Endothelial cell (in vitro differentiated cells): ENCODE data around the gene TRNP1. TPM values are rescaled to one million over a fixed set of nuclear protein-coding genes. Genes with fewer than 3 reads are reported as not detected.
"Not testable (repeated sequence)": the region's sequence is repeated elsewhere in the genome, so short reads cannot be mapped to it uniquely, and the experiment has no call there.

Experiments
- DNase-seq: peaks from one replicate; pipeline ENCODE4 v3.0.0; 2021; ENCODE audit warnings: low spot score
- H3K27ac Mint-ChIP-seq: one replicate; pipeline ENCODE4 v1.8.0; 2021; ENCODE audit warnings: mixed read lengths, inconsistent platforms; ENCODE audit not compliant: unreplicated experiment
- H3K27me3 Mint-ChIP-seq: one replicate; pipeline ENCODE4 v1.8.0; 2021; ENCODE audit warnings: mild to moderate bottlenecking, moderate library complexity, mixed read lengths, inconsistent platforms; ENCODE audit not compliant: unreplicated experiment
- H3K36me3 Mint-ChIP-seq: one replicate; pipeline ENCODE4 v1.8.0; 2021; ENCODE audit warnings: mild to moderate bottlenecking, low read depth, mixed read lengths, inconsistent platforms; ENCODE audit not compliant: unreplicated experiment
- H3K4me1 Mint-ChIP-seq: one replicate; pipeline ENCODE4 v1.8.0; 2021; ENCODE audit warnings: mild to moderate bottlenecking, mixed read lengths, inconsistent platforms; ENCODE audit not compliant: unreplicated experiment
- H3K4me3 Mint-ChIP-seq: one replicate; pipeline ENCODE4 v1.8.0; 2021; ENCODE audit warnings: mild to moderate bottlenecking, mixed read lengths, inconsistent platforms; ENCODE audit not compliant: unreplicated experiment
- H3K9me3 Mint-ChIP-seq: one replicate; pipeline ENCODE4 v1.8.0; 2021; ENCODE audit warnings: mixed read lengths, inconsistent platforms; ENCODE audit not compliant: unreplicated experiment
- CTCF ChIP-seq: fragments of 200-600 bp; sonication (generic); IDR thresholded peaks from one replicate; pipeline ENCODE4 v1.5.0; 2021; ENCODE audit warnings: antibody characterized with exemption; ENCODE audit not compliant: unreplicated experiment
- total RNA-seq: library from RNA; stranded (reverse); fragmentation: NEBNext Ultra II Directional; extraction: Animal tissue kit (Norgen Biotek cat#: 25700); gene quantifications from one replicate; pipeline ENCODE4 v1.2.1, GENCODE V29; 2021; ENCODE audit not compliant: unreplicated experiment

TRNP1 gene
- total RNA-seq, 1 donor from 2014 or later: 4.2 TPM

GRCh38 chr1:26978901-26979300 lies 14.6 kb upstream of the TRNP1 start:
- Mint-ChIP-seq H3K4me3 (no peak overlapping the region), H3K36me3 (no peaks in the 10 kb centered on the region), H3K4me1 (no peaks in the 10 kb centered on the region), H3K9me3 (no peaks in the 10 kb centered on the region), H3K27ac (no peak overlapping the region), H3K27me3 (no peaks in the 10 kb centered on the region)
- no peak for TF ChIP-seq CTCF
- DNase-seq: no peak

GRCh38 chr1:26981146-26981846 lies 12.2 kb upstream of the TRNP1 start:
- Mint-ChIP-seq H3K27ac (no peak overlapping the region), H3K27me3 (no peaks in the 10 kb centered on the region), H3K9me3 (no peaks in the 10 kb centered on the region), H3K4me1 (no peaks in the 10 kb centered on the region), H3K4me3 (peak overlapping the region; percentile 29), H3K36me3 (no peaks in the 10 kb centered on the region)
- TF ChIP-seq CTCF: no peak
- DNase-seq: no peak

GRCh38 chr1:26983863-26984262 lies 9.6 kb upstream of the TRNP1 start:
- Mint-ChIP-seq H3K4me1 (no peaks in the 10 kb centered on the region), H3K36me3 (no peaks in the 10 kb centered on the region), H3K27ac (no peak overlapping the region), H3K4me3 (no peak overlapping the region), H3K9me3 (no peaks in the 10 kb centered on the region), H3K27me3 (peaks cover 2% of the 10 kb centered on the region)
- TF ChIP-seq CTCF: no peak
- no peak for DNase-seq

GRCh38 chr1:26984291-26984690 lies 9.2 kb upstream of the TRNP1 start:
- Mint-ChIP-seq H3K9me3 (no peaks in the 10 kb centered on the region), H3K36me3 (no peaks in the 10 kb centered on the region), H3K27me3 (peaks cover 2% of the 10 kb centered on the region), H3K4me3 (no peak overlapping the region), H3K4me1 (no peaks in the 10 kb centered on the region), H3K27ac (no peak overlapping the region)
- DNase-seq: no peak
- no peak for TF ChIP-seq CTCF

- Mint-ChIP-seq H3K9me3 (no peaks in the 10 kb centered on the region), H3K4me1 (no peaks in the 10 kb centered on the region), H3K27ac (no peak overlapping the region)
These were observed 6.8 kb upstream of the TRNP1 start for GRCh38 chr1:26986658-26987057.

GRCh38 chr1:26989403-26990109 lies 3.9 kb upstream of the TRNP1 start:
- not testable (repeated sequence) for H3K27ac Mint-ChIP-seq, H3K36me3 Mint-ChIP-seq, H3K4me3 Mint-ChIP-seq, H3K4me1 Mint-ChIP-seq, H3K27me3 Mint-ChIP-seq, DNase-seq, H3K9me3 Mint-ChIP-seq

More at GRCh38 chr1:26986658-26987057, 6.8 kb upstream of the TRNP1 start:
- Mint-ChIP-seq H3K4me3 (no peak overlapping the region), H3K36me3 (no peaks in the 10 kb centered on the region), H3K27me3 (peaks cover 2% of the 10 kb centered on the region)
- no peak for DNase-seq
- no peak for TF ChIP-seq CTCF
